Measurements from ENCODE around the gene RHOG.

Gene RHOG

GRCh38 chr11:3859373-3859881 is 18.7 kb upstream of the RHOG start:
- DNase-seq (ENCODE audit: low read depth in 2 of 2): no peak

- DNase-seq (ENCODE audit: low read depth in 2 of 2): no peak
Measured at GRCh38 chr11:3857628-3858027, 16.9 kb upstream of the RHOG start.

- no peak for DNase-seq (ENCODE audit: low read depth in 2 of 2)
Measured at GRCh38 chr11:3856856-3857553, 16.2 kb upstream of the RHOG start.

- peak in 1 of 2 donors; percentile 35 for DNase-seq (ENCODE audit: low read depth in 2 of 2)
Measured at GRCh38 chr11:3855808-3856491, 15.2 kb upstream of the RHOG start.

- DNase-seq (ENCODE audit: low read depth in 2 of 2): peak; percentile 96 to 99
Measured at GRCh38 chr11:3854977-3855807, 14.4 kb upstream of the RHOG start, which contains the start of gene STIM1. TSS of gene STIM1 (plus strand) at chr11:3855664. CDS start at chr11:3856271, 607 bp downstream.

GRCh38 chr11:3854660-3854976 is 13.9 kb upstream of the RHOG start:
- DNase-seq (ENCODE audit: low read depth in 2 of 2): no peak

GRCh38 chr11:3853899-3854659 is 13.3 kb upstream of the RHOG start:
- DNase-seq (ENCODE audit: low read depth in 2 of 2): peak; percentile 53 to 68

GRCh38 chr11:3853545-3853842 is 12.7 kb upstream of the RHOG start:
- DNase-seq (ENCODE audit: low read depth in 2 of 2): no peak

- DNase-seq (ENCODE audit: low read depth in 2 of 2): no peak
Measured at GRCh38 chr11:3849297-3849874, 8.6 kb upstream of the RHOG start.

GRCh38 chr11:3845670-3846069 is 4.9 kb upstream of the RHOG start:
- no peak for DNase-seq (ENCODE audit: low read depth in 2 of 2)

GRCh38 chr11:3845246-3845645 is 4.5 kb upstream of the RHOG start:
- no peak for DNase-seq (ENCODE audit: low read depth in 2 of 2)

- no peak for DNase-seq (ENCODE audit: low read depth in 2 of 2)
Measured at GRCh38 chr11:3843326-3843725, 2.6 kb upstream of the RHOG start.

GRCh38 chr11:3841426-3842350 is 929 bp upstream of the RHOG start:
- DNase-seq (ENCODE audit: low read depth in 2 of 2): peak in 1 of 2 donors; percentile 94

- DNase-seq (ENCODE audit: low read depth in 2 of 2): no peak
Measured at GRCh38 chr11:3840004-3840869, 522 bp downstream of the RHOG start.

GRCh38 chr11:3838504-3838903 is 2.3 kb downstream of the RHOG start:
- no peak for DNase-seq (ENCODE audit: low read depth in 2 of 2)

- no peak for DNase-seq (ENCODE audit: low read depth in 2 of 2)
Measured at GRCh38 chr11:3837793-3838192, 3.0 kb downstream of the RHOG start.

- DNase-seq (ENCODE audit: low read depth in 2 of 2): no peak
Measured at GRCh38 chr11:3836903-3837302, 3.9 kb downstream of the RHOG start.

GRCh38 chr11:3835751-3836150 is 5.0 kb downstream of the RHOG start:
- DNase-seq (ENCODE audit: low read depth in 2 of 2): no peak

GRCh38 chr11:3834664-3835461 is 5.9 kb downstream of the RHOG start:
- no peak for DNase-seq (ENCODE audit: low read depth in 2 of 2)
